HK-2 (cell line): ENCODE measurements around the gene RGS3.
"Not testable (repeated sequence)": the region's sequence is repeated elsewhere in the genome, so short reads cannot be mapped to it uniquely, and the experiment has no call there.

Experiments
- DNase-seq: peaks from one replicate; pipeline ENCODE4 v3.0.0-alpha.2; 2018; ENCODE audit not compliant: unreplicated experiment

The RGS3 gene

GRCh38 chr9:113634596-113635515, 171.3 kb downstream of the RGS3 start:
- DNase-seq: no peak

GRCh38 chr9:113635586-113635985, 172.1 kb downstream of the RGS3 start:
- no peak for DNase-seq

GRCh38 chr9:113636165-113636564, 172.6 kb downstream of the RGS3 start:
- DNase-seq: no peak

DNA sequence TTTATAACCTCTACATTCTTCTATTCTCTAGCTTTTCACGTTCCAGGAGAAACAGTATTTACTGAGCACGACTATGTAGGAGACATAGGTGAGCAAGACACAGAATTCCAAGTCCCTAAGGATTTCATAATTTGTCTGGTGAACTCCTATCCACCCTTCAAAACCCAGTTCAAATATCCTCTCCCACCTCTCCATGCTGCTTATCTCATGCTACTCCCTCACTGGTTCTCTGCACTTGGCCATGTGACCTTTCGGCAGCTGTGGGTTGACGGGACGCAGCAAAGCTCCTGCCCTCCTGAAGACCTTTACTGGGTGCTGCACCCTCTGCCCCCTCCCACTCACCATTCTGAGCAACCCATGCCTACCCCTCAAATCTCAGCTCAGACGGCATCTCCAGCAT, 173.2 kb downstream of the RGS3 start:
- DNase-seq: no peak

GRCh38 chr9:113638490-113638889, 175.0 kb downstream of the RGS3 start:
- no peak for DNase-seq

- DNase-seq: no peak
Observed at GRCh38 chr9:113638897-113639296, 175.4 kb downstream of the RGS3 start.

DNA sequence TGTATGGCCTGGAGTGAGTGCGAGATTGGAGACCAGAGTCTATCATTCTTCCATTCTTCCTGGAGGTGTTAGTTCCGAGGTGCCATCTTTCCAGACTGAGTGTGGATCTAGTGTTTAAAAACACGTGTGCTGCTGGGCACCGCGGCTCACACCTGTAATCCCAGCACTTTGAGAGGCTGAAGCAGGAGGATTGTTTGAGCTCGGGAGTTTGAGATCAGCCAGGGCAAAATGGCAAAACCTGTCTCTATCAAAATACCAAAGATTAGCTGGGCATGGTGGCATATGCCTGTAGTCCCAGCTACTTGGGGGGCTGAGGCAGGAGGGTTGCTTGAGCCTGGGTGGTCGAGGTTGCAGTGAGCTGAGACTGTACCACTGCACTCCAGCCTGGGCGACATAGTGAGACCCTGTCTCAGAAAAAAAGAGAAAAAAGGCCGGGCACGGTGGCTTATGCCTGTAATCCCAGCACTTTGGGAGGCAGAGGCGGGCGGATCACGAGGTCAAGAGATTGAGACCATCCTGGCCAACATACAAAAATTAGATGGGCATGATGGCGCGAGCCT, 176.0 kb downstream of the RGS3 start:
- not testable (repeated sequence) for DNase-seq

DNA sequence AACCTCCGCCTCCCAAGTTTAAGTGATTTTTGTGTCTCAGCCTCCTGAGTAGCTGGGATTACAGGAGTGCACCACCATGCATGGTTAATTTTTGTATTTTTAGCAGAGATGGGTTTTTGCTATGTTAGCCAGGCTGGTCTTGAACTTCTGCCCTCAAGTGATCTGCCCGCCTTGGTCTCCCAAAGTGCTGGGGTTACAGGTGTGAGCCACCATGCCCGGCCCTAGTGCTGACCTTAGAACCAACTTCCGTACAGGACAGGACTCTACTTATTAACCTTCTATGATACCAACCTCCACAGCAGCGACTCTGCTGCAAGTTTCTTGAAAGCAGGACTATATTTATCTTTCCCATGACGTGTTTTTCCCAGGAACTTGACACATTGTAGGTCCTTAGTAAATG, 176.9 kb downstream of the RGS3 start:
- no peak for DNase-seq

DNA sequence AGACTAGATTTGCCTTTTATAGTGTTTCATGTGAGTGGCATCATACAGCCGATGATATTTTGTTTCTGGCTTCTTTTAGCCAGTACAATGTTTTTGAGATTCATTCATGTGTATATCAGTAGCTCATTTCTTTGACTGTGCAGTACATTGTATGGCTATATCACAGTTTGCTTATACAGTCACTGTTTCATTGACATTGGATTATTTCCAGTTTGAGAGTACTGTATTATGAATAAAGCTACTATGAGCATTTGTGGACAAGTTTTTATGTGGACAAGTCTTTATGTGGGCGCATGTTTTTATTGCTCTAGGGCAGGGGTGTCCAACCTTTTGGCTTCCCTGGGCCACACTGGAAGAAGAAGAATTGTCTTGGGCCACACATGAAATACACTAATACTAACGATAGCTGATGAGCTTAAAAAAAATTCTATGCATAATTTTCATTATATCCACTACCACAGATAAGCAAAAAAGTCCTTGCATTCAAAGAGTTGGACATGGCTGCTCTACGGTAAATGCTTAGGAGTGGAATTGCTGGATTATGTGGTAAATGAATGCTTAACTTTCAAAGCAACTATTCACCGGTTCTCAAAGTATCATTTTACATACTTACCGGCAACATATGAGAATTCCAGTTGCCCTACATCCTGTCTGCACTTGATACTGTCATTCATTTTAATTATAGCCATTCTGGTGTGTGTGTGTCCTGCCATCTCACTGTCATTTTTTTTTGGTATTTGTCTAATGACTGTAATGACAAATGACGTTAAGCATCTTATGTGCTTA, 177.8 kb downstream of the RGS3 start:
- DNase-seq: no peak

GRCh38 chr9:113644321-113644720, 180.8 kb downstream of the RGS3 start:
- DNase-seq: no peak

DNA sequence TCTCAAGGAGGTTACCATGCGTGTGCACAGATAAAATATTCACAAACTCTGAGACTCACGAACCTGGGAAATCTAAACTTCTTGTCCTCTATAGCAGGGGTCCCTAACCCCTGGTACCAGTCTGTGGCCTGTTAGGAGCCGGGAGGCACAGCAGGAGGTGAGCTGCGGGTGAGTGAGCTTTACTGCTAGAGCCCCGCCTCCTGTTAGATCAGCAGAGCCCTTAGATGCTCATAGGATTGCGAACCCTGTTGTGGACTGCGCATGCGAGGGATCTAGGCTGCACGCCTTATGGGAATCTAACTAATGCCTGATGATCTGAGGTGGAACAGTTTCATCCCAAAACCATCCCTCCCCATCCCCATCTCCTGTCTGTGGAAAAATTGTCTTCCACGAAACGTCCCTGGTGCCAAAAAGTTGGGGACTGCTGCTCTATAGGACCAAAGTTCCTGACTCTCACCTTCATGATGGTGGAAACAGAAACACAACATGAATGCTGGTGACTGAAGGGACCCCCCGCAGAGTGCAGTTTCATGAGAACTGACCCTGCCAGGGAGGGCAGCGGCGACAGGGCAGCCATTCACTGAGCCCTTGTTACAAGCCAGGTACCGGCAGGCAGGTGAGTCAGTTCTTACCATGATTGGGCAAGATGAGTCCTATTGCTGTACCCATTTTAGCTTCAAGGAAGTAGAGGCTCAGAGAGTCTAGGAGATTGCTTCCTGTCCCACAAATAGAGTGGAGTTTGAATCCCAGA, 181.9 kb downstream of the RGS3 start:
- no peak for DNase-seq

GRCh38 chr9:113645978-113646253, 182.4 kb downstream of the RGS3 start:
- DNase-seq: no peak

- no peak for DNase-seq
Observed at GRCh38 chr9:113646491-113646890, 183.0 kb downstream of the RGS3 start.
